Activated CD8-positive, alpha-beta memory T cell treated with anti-CD3 and anti-CD28 coated beads, Interleukin-2, amount 50 U/mL, for 24 hours (primary cell): ENCODE measurements around the gene NID1.
"Not testable (repeated sequence)": the region's sequence is repeated elsewhere in the genome, so short reads cannot be mapped to it uniquely, and the experiment has no call there.

ENCODE experiments used
- DNase-seq: peaks from one replicate; pipeline ENCODE4 v3.0.0-alpha.2; 2020; ENCODE audit errors: extremely low read depth

NID1 gene

DNA sequence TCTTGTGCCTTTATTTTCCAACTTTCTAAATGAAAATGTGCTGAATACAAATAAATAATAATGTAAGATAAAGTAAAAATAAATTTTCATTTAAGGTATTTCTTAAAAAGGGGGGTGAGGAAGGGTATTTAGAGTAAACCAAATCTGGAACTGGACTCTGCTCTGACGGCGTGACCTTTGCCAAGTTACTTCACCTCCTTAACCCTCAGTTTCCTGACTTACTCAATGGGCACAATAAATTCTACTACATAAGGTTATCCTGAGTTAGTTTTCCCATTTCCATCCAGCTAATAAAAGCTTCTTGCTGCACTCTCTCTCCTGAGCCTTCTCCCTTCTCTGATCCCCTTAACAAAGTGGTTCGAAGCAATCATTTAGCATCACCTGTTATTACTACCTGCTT, 93.9 kb downstream of the NID1 start:
- DNase-seq, result no peak

DNA sequence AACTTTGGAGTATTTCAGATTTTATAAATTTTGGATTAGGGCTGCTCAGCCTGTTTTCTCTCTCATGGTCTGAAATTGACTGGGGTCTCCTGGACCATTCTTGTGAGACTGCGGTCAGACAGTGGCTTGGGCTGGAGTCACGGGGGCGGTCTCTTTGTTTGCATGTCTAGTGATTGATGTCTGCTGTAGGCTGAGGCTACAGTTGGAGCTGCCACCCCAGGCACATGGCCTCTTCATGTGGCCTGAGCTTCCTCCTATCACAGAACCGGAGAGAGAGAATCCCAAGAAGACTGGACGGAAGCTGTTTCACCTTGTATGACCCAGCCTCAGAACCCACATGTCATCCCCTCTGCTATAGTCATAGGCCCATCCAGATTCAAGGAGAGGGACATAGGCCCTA, 96.1 kb downstream of the NID1 start:
- no peak for DNase-seq

DNA sequence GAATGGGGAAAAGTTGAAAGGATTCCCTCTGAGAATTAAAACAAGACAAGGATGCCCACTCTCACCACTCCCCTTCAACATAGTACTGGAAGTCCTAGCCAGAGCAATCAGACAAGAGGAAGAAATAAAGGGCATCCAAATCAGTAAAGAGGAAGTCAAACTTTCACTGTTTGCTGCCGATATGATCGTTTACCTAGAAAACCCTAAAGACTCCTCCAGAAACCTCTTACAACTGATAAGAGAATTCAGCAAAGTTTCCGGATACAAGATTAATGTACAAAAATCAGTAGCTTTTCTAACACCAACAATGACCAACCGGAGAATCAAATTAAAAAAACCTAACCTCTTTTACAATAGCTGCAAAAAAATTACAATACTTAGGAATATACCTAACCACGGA, 98.8 kb downstream of the NID1 start:
- DNase-seq, result not testable (repeated sequence)

DNA sequence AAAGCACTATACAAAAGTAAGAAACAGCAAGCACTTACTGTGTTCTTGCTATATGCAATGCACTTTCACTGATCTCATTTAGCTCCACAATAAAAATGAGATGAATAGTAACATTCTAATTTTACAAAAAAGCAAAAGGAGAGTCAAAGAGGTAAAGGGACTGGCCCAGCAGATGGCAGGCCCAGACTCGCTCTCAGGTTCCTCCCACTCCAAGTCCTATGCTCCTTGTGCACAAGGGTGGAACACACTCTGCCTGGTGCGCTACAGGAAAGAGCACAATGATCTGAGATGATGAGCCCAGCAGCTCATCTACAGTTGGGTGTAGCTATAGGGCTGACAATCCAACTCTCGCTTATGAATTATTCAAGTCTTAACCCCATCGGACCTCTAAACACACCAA, 104.1 kb downstream of the NID1 start:
- no peak for DNase-seq

DNA sequence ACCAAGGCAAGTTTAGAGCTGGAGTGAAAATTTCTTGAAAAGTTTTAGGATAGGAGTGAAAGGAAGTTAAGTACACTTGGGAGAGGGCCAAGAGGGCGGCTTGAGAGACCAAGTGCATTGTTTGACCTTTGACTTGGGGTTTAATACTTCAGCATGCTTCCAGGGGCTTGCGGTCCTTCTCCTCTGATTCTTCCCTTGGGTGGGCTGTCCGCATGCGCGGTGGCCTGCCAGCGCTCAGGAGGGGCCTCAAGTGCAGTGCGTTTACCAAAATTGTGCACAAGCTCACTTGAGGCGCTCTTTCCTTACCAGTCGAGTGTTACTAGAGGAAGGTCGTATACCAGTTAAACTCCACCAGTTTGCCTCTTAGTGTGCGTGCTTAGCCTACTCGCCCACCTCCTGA, 106.9 kb downstream of the NID1 start:
- no peak for DNase-seq

DNA sequence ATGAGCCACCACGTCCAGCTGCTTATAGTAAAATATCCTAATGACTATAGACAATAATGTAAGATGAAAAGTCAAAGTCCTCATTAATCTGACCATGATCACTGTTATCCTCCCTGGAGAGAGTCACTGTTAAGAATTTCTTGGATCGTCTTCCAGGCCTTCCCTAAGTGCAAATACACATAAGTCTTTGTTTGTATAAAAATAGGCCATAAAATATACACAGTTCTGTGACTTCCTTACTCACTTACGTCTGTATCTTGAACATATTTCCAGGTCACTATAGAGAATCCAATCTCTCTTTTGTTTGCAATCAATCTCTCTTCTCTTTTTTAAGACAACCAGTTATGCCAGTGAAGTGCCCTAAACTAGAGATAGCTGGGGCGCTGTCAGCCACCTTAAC, 109.1 kb downstream of the NID1 start:
- no peak for DNase-seq

DNA sequence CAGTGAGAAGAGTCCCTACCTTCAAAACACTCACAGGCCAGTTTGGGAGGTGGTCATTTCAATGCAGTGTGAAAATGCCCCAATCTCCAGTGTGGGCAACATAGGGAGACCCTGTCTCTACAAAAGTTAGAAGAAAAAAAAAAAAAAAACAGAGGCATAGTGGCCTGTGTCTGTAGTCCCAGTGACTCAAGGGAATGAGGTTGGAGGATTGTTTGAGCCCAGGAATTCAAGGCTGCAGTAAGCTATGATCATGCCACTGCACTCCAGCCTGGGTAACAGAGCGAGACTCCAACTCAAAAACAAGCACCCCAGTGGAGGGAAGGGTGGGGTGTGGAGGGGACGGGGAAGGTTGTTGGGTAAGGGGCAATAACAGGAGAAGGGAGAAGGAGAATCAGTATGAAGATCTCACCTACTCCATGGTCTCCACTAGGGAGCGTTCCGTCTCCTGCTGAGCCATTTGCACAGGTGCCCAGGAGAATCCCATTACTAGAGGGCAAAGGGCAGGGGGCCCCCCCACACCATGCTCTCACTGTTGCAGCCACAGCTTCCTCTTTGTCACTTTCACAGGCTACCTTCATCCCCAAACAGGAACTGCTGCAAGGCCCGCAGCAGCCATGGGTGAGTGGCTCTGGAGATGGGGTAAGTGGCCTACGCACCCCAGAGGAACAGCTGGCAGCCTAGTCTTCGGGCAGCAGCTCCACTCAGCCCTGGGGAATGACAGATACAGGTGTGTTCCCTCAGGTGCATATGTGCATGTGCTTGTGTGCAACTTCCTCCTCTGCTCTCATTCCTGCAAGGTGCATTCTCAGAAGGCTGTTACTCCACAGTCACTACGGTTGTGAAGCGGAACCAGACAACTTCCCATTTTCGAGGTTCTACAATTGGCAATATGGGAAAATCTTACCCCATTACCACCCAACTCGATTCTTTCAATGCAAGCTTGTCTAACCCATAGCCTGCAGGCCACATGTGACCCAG, 110.3 kb downstream of the NID1 start:
- no peak for DNase-seq

DNA sequence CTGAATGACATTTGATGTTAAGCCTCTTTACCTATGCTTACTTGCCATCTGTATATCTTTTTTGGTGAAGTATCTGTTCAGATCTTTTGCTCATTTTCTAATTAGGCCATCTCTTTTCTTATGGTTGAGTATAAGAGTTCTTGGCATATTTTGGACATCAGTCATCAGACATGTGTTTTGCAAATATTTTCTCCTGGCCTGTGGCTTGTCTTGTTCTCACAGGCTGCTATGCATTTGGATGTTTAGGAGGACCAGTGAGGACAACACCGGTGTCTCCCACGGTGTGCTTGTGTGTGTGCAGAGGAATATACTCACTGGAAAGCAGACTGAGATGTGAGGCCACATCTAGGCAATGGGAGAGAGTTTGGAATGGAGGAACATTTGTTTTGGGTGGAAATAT, 111.1 kb downstream of the NID1 start:
- no peak for DNase-seq

DNA sequence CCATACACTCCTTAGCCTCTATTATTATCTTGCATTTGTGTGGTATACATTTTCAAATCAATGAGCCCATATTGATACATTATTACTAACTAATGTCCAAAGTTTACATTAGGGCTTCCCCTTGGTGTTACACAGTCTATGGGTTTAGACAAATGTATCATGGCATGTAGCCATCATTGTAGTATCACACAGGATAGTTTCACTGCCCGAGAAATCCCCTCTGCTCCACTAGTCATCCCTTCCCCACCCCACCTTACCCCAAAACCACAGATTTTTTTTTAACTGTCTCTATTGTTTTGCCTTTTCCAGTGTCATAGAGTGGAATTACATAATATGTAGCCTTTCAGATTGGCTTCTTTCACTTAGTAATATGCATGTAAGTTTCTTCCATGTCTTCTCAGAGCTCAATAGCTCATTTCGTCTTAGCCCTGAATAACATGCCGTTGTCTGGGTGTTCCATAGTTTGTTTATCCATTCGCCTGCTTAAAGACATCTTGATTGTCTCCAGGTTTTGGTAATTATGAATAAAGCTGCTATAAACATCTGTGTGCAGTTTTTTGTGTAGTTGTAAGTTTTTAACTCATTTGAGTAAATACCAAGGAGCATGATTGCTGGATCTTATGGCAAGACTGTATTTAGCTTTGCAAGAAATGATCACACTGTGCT, 111.8 kb downstream of the NID1 start:
- DNase-seq, result no peak

DNA sequence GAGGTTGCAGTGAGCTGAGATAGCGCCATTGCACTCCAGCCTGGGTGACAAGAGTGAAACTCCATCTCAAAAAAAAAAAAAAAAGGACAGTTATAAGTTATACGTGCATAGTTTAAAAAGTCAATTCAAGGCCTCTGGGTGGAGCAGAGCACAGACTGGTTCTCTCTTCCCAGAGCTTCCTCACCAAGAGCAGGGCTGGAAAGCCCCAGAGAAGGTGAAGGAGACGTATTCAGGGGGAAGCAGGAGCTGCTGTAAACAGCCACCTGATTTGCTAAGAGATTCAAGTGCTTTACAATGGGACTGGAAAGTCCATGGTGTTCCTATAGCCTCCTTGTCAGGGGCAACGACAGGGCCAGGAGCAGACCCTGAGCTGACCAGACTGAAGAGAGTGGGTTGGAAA, 113.2 kb downstream of the NID1 start:
- DNase-seq, result no peak

DNA sequence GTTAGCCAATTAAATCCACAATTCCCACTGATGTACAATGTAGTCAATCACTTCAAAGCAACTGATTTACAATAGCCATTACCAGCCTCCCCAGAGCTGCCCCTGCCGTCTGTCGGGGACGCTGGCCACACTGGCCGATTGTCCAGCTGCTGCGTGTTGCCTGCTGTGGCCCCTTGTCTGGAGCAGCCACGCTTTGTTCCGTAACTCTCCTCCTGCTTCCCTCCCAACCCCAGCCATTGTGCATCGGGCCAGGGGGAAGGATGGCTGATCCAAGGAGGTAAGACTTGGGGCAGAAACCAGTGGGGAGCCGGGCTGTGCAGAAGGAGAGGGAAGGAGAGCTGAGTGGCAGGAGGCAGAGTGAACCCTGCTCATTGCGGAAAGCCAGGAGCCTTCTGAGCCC, 114.6 kb downstream of the NID1 start:
- no peak for DNase-seq

DNA sequence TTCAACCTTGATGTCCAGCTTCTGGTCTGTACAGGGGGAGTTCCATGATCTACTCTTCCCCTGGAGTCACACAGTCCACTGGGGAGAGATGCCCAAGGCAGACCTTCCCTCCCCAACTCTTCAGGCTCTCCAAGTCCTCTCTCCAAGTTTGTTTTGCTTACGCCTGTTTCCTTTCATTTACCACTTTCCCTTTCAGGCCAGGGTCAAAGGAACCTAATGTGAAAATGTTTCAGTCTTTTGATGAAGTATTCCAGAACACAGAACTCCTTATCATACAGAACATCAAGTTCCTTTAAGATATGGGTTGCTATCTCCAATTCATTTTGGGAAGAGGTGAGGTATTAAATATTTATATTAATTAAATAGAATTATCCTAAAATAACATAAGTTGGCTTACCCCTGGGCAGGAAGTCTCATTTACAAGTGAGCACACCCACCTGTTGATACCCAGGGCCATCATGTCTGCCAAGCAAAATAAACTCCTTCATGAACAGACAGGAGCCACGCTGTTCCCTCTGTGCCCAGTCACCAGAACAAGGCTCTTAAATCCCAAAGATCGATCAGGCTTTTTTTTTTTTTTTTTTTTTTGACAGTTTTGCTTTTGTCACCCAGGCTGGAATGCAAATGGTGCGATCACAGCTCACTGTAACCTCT, 116.0 kb downstream of the NID1 start:
- DNase-seq, result no peak

DNA sequence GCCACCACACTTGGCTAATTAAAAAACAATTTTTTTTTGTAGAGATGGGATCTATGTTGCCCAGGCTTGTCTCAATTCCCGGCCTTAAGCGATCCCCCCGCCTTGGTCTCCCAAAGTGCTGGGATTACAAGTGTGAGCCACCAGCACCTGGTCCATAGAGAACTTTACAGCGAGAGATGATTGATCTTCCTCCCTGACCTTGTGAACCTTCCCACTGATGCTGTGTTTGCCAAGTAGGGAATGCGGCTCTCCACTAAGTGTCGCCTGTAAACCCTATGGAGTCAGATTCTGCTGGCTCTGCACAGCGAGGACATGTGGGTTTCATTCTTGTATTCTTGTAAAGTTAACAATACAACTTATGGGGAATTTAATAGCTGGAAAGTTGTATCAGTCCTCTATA, 116.9 kb downstream of the NID1 start:
- DNase-seq, result no peak

DNA sequence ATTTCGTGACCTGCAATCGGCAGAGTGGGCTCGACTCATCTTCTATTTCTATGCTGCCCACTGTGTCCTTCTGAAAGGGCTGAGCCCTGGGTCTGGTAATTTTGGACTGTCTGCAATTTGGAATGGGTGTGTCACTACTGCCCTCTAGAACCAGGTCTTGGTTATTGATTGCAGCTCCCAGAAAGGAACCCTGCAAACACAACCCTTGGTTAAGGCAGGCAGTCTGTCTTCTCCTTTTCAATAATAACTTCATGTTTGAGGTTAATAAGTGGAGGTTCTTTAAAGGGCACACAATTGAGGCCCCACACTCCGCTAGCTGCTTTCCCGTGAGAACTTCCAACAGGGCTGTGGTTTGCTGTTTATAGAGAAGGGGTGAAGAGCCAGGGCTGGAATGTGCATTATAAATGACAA, 118.3 kb downstream of the NID1 start:
- DNase-seq, result no peak

DNA sequence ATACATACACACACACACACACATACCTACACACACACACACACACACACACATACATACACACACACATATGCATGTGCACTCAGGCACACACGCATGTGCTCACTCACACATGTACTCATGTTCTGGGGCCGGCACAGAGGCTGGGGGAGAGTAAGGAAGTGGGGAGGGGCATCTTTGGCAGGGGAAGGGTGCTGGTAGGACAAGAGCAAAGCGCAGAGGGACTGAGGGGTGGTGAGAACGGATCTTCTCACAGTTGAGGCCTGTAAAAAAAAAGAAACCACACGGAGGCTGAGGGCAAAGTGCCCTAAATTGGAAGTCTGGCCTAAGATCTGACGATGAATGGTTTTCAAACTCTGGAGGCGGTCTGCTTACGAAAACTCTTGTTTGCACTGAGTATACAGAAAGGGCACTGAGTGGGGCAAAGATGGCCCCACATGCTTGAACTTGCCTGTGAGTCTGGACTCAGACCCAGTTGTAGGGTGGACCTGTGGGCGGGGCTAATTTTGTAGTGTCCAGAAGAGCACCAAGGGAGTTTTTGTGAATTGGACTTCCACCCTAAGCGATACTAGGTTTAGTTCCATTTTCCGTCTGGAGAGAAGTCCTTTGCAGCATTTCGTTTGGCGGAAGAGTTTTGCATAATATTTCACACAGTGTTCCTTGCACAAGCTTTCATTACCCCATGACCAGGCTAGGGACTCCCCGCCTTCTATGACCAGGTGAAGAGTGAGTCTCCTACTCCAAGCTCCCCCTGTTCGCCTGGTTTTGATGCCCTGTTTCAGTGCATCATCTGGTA, 118.9 kb downstream of the NID1 start:
- no peak for DNase-seq

DNA sequence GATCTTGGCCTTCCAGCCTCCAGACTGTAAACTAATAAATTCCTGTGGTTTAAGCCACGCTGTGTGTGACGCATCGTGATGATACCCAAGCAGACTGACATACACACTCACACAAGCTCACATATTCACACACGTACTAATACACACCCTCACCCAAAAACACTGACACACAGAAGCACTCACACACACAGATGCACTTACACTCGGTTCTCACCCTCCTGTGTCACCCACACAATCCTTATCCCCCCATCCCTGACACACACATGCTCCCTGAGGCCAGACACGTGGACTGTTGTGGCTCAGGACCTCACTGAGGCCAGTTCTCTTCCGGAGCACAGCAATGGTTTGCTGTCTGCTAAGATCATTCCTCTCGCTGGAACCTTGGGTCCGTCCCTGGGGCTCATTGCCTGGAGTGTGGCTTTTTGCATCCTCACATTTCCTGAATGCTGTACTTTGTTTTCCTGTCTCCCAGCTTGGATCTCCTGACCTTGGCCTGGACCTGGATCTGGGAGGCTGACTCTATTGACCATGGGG, 121.2 kb downstream of the NID1 start:
- DNase-seq, result no peak

DNA sequence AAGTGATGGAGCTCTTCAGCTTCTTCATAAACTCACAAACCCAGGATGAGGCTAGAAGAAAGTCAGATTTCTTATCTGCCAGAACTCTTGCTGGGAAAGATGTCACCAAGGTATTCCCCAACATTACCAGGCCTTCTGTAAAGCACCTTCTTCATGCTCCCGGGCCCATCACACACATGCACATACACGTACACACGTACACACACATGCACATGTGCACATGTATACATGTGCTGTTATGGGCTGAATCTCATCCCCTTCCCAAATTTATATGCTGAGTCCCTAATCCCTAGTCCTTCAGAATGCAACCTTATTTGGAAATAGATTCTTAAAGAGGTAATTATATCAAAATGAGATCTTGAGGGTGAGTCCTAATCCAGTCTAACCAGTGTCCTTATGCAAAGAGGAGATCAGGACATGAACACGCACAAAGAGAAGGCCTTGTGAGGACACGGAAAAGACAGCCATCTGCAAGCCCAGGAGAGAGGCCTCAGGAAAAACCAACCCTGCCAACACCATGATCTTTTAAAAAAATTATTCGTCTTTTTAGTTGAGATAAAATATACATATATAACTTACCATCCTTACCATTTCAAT, 121.8 kb downstream of the NID1 start:
- no peak for DNase-seq

DNA sequence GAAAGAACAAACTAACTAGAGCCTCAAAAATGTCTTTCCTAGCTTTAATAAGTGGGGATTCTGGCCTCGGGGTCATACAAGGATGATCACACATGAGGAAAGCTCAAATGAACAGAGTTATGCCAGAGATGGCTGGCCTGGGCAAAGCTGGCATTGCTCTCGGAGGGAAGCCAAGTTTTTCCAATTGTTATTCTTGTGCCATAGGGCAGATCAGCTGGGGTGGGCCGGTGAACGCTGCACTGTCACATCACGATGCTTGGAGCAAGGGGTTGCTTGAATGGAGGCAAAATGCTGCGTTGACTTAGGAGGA, 122.3 kb downstream of the NID1 start:
- DNase-seq, result no peak

DNA sequence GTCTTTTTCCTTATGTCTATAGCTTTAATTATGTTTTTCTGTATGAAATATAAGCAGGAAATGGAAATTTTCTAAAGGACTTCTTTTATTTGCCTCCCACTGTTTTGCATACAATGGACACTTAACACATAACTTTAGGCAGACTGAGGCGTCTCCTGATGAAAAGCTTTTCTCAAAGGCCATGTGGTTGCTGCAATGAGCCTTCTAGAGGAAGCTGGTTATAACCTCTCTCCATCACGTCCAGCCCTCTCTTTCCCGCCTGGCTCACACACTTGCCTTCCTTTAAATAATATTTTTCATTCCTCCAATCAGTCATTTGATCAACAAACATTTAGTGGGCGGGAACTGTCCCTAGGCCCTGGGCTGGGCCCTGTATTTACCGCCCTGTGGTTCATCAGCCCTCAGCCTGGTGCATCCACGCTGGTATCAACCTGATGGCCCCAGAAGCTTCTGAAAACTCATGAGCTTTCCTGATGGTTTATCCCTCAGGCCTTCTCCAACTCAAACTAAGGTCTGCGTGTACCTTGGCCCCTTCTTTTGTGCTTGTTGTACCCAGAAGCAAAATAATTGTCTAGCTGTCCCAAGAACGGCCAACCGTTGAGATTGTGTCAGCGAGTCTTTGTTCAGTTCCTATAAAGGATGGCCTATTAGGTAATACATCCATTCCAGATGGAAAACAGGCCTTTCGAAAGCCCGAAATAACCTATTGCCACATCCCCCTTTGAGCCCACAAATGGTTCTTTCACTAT, 122.8 kb downstream of the NID1 start:
- DNase-seq, result no peak

DNA sequence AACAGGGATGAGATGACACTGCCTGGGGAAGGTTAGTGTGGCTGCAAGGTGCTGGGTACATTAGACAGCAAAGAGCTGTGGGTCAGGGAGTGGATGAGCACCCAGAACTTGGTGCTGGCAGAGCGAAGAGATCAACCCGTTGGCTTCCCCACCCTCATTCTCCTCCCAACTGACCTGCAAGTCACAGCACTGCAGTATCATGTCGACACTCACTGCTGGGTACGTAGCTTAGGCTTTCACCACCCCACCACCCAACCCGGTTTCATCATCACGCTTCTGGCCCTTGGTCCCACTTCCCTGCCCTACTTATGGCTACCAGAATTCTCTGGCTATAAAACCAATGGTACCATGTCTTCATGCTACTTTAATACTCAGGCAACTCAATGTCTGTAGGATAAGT, 124.6 kb downstream of the NID1 start:
- no peak for DNase-seq

DNA sequence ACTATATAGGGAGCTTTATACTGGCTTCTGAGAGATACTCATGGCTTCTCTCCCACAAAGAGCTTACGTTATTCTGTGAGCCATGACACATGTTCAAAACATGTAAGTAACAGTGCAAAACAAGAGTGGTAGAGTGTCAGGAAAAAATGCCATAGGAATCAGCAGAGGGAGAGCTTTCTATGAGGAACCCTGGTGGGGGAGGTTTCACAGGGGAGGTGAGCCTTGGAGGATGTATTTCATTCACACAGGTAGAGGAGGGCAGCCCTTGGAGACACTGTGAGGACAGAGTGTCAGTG, 125.5 kb downstream of the NID1 start:
- no peak for DNase-seq
